Chondrocyte (in vitro differentiated cells): ENCODE results near the gene HLA-DQB1. TPM values are rescaled to one million over a fixed set of nuclear protein-coding genes. Genes with fewer than 3 reads are reported as not detected.
"Not testable (repeated sequence)": the region's sequence is repeated elsewhere in the genome, so short reads cannot be mapped to it uniquely, and the experiment has no call there.

Source experiments
- DNase-seq: peaks from one replicate; pipeline ENCODE4 v3.0.0; 2021; ENCODE audit warnings: mixed read lengths, low spot score
- H3K27ac Mint-ChIP-seq: one replicate; pipeline ENCODE4 v1.8.0; 2021; ENCODE audit warnings: mild to moderate bottlenecking, moderate library complexity, mixed read lengths; ENCODE audit not compliant: unreplicated experiment
- H3K27me3 Mint-ChIP-seq: 2 replicates; pipeline ENCODE4 v1.8.0; 2021; ENCODE audit warnings: low read depth, mixed read lengths
- H3K36me3 Mint-ChIP-seq: 2 replicates; pipeline ENCODE4 v1.8.0; 2021; ENCODE audit warnings: low read depth, mixed read lengths
- H3K4me1 Mint-ChIP-seq: 2 replicates; pipeline ENCODE4 v1.8.0; 2021; ENCODE audit warnings: low read depth, mild to moderate bottlenecking, mixed read lengths
- H3K4me3 Mint-ChIP-seq: one replicate; pipeline ENCODE4 v1.8.0; 2021; ENCODE audit warnings: mild to moderate bottlenecking, moderate library complexity, mixed read lengths; ENCODE audit not compliant: unreplicated experiment
- H3K9me3 Mint-ChIP-seq: 2 replicates; pipeline ENCODE4 v1.8.0; 2021; ENCODE audit warnings: low read depth, mixed read lengths
- CTCF ChIP-seq: fragments of 200-600 bp; sonication (generic); IDR thresholded peaks from 2 replicates; pipeline ENCODE4 v1.5.0; 2021; ENCODE audit warnings: antibody characterized with exemption, mild to moderate bottlenecking, moderate library complexity
- total RNA-seq: library from RNA; stranded (reverse); gene quantifications from 3 replicates; pipeline ENCODE4 v1.2.1, GENCODE V29; 2021

The HLA-DQB1 gene
- total RNA-seq, 1 donor from 2014 or later: not detected

DNA sequence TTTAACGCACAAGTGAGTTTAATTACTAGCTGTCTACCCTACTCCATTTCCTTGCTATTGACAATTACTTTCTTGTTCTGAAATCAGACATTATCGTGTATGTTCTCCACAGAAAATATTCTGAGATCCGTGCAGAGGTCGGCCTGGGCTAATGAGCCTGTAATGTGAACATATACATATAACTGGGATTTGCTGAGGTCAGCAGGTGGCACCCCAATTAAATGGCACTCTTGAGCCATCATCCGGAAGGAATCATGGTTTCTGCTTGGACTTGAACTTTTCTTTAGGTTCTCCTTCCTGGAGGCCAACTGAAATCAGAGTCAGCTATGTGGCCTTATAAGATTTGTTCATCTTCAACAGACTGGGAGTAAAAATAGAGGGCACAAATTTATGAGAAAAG is 3.6 kb downstream of the HLA-DQB1 start:
- H3K9me3 Mint-ChIP-seq: no peaks in the 10 kb centered on the region
- H3K4me3 Mint-ChIP-seq: no peak overlapping the region
- H3K27me3 Mint-ChIP-seq: peaks cover 62% of the 10 kb centered on the region
- DNase-seq: no peak
- peaks cover 4% of the 10 kb centered on the region for H3K4me1 Mint-ChIP-seq
- no peak overlapping the region for H3K27ac Mint-ChIP-seq
- H3K36me3 Mint-ChIP-seq: no peaks in the 10 kb centered on the region
- no peak for TF ChIP-seq CTCF

GRCh38 chr6:32662099-32662498 is 4.4 kb downstream of the HLA-DQB1 start:
- H3K27ac Mint-ChIP-seq: no peak overlapping the region
- H3K36me3 Mint-ChIP-seq: no peaks in the 10 kb centered on the region
- H3K9me3 Mint-ChIP-seq: no peaks in the 10 kb centered on the region
- peaks cover 4% of the 10 kb centered on the region for H3K4me1 Mint-ChIP-seq
- H3K27me3 Mint-ChIP-seq: peaks cover 55% of the 10 kb centered on the region
- DNase-seq: no peak
- no peak overlapping the region for H3K4me3 Mint-ChIP-seq
- TF ChIP-seq CTCF: no peak

DNA sequence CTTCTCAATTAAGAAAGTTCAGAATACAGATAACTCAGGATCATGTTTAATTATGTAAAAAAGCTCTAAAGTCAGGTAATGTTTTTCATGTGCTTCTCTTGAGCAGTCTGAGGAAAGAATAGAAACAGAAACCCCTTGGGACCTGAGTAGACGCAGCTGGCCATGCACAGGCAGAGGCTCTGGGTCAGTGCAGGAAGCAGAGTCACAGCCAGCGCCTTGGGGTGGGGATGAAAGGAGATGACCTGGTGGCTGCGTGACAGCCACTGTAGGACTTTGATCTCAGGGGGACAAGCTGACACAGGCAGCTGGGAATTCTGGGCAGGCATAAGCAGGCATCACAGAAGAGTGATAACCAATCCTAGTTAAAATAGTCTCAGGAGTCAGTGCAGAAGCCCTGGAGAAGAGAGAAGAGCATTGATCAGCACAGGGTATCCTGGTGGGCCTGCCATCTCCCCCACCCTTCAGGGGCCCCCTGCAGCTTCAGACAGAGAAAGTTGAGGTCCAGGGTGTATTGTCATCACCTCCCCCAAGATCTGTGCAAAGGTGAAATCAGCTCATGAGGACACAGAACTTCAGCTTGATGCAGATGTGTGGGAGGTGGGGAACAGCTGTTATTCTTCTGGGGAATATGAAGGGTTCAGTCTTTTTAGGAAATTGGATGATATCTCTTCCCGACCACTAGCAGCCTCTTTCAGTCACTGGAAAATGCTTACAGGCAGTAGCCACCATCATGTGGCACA is 6.4 kb downstream of the HLA-DQB1 start:
- no peak overlapping the region for H3K27ac Mint-ChIP-seq
- no peak overlapping the region for H3K4me3 Mint-ChIP-seq
- no peaks in the 10 kb centered on the region for H3K36me3 Mint-ChIP-seq
- H3K9me3 Mint-ChIP-seq: peaks cover 10% of the 10 kb centered on the region
- TF ChIP-seq CTCF: no peak
- peaks cover 43% of the 10 kb centered on the region for H3K27me3 Mint-ChIP-seq
- DNase-seq: no peak
- H3K4me1 Mint-ChIP-seq: no peaks in the 10 kb centered on the region

DNA sequence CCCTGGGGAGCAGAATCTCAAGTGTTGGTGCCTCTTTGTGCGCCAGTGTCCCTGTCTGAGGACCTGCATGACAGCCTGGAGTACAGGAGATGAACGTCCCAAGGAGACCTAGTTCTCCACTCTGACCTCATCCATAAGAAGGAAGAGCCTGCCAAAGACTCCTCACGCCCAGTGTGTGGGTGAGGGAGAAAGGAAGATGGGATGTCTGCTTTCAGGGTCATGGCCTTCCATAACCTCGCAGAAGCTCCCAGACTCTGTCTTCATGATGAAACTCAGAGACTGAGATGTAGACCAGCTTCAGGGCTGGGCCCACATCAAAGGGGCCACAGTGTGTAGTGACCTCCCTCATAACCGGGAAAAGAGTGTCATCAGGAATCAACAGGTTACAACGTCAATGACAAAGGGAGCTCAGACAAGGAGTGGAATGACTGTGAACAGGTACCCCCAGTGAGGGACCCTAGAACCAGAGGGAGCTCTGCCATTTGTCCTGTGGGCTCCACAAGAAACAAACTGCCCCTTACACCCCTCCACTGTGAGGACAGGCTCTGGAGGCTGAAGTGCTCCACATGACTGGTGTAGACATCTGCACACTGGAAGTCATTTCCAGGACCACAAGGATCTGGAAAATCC is 8.1 kb downstream of the HLA-DQB1 start:
- Mint-ChIP-seq H3K4me1 (no peaks in the 10 kb centered on the region), H3K27ac (no peak overlapping the region), H3K36me3 (no peaks in the 10 kb centered on the region), H3K4me3 (no peak overlapping the region), H3K9me3 (peaks cover 10% of the 10 kb centered on the region), H3K27me3 (peaks cover 31% of the 10 kb centered on the region)
- no peak for DNase-seq
- no peak for TF ChIP-seq CTCF

GRCh38 chr6:32657819-32658218 is 8.6 kb downstream of the HLA-DQB1 start:
- not testable (repeated sequence) for H3K9me3 Mint-ChIP-seq, DNase-seq, H3K4me1 Mint-ChIP-seq, H3K4me3 Mint-ChIP-seq, H3K27ac Mint-ChIP-seq, H3K36me3 Mint-ChIP-seq
- peaks cover 25% of the 10 kb centered on the region for H3K27me3 Mint-ChIP-seq

DNA sequence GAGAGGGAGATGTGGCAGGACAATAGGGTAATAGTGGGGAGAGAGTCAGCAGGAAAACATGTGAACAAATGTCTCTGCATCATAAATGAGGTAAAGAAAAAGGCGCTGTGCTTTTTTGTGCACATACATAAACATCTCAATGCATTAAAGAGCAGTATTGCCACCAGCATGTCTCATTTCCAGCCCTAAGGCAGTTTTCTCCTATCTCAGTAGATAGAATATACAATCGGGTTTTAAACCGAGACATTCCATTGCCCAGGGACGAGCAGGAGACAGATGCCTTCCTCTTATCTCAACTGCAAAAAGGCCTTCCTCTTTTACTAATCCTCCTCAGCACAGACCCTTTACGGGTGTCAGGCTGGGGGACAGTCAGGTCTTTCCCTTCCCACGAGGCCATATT is 9.1 kb downstream of the HLA-DQB1 start:
- not testable (repeated sequence) for H3K36me3 Mint-ChIP-seq, H3K27ac Mint-ChIP-seq, H3K4me3 Mint-ChIP-seq, H3K4me1 Mint-ChIP-seq, H3K9me3 Mint-ChIP-seq, DNase-seq
- H3K27me3 Mint-ChIP-seq: peaks cover 20% of the 10 kb centered on the region
